ENCODE results near the gene SLC9A9.

Gene SLC9A9

GRCh38 chr3:143502081-143502480 lies 346.2 kb downstream of the SLC9A9 start:
- no peak for DNase-seq (ENCODE audit: low read depth)
- no peak overlapping the region for H3K4me3 ChIP-seq (ENCODE audit: control insufficient read depth, low read depth, low read length)
- no peak for TF ChIP-seq CTCF (conservative IDR thresholded peaks at IDR 0.05; ENCODE audit: control insufficient read depth, insufficient read depth, low read depth, low read length)

GRCh38 chr3:143497382-143497781 lies 350.9 kb downstream of the SLC9A9 start:
- TF ChIP-seq CTCF (conservative IDR thresholded peaks at IDR 0.05; ENCODE audit: control insufficient read depth, insufficient read depth, low read depth, low read length) = no peak
- H3K4me3 ChIP-seq (ENCODE audit: control insufficient read depth, low read depth, low read length) = no peak overlapping the region
- DNase-seq (ENCODE audit: low read depth) = no peak

GRCh38 chr3:143496191-143496590 lies 352.1 kb downstream of the SLC9A9 start:
- no peak for TF ChIP-seq CTCF (conservative IDR thresholded peaks at IDR 0.05; ENCODE audit: control insufficient read depth, insufficient read depth, low read depth, low read length)
- no peak for DNase-seq (ENCODE audit: low read depth)
- H3K4me3 ChIP-seq (ENCODE audit: control insufficient read depth, low read depth, low read length) = no peak overlapping the region

- TF ChIP-seq CTCF (conservative IDR thresholded peaks at IDR 0.05; ENCODE audit: control insufficient read depth, insufficient read depth, low read depth, low read length) = no peak
- H3K4me3 ChIP-seq (ENCODE audit: control insufficient read depth, low read depth, low read length) = no peak overlapping the region
- no peak for DNase-seq (ENCODE audit: low read depth)
These were observed 352.7 kb downstream of the SLC9A9 start for GRCh38 chr3:143495527-143495926.

GRCh38 chr3:143486611-143487010 lies 361.7 kb downstream of the SLC9A9 start:
- DNase-seq (ENCODE audit: low read depth) = no peak
- no peak for TF ChIP-seq CTCF (conservative IDR thresholded peaks at IDR 0.05; ENCODE audit: control insufficient read depth, insufficient read depth, low read depth, low read length)

GRCh38 chr3:143484846-143485512 lies 363.3 kb downstream of the SLC9A9 start:
- no peak for DNase-seq (ENCODE audit: low read depth)
- TF ChIP-seq CTCF (conservative IDR thresholded peaks at IDR 0.05; ENCODE audit: control insufficient read depth, insufficient read depth, low read depth, low read length) = no peak
- H3K4me3 ChIP-seq (ENCODE audit: control insufficient read depth, low read depth, low read length) = no peak overlapping the region

More at GRCh38 chr3:143486611-143487010, 361.7 kb downstream of the SLC9A9 start:
- no peak overlapping the region for H3K4me3 ChIP-seq (ENCODE audit: control insufficient read depth, low read depth, low read length)

GRCh38 chr3:143483214-143483613 lies 365.1 kb downstream of the SLC9A9 start:
- no peak for DNase-seq (ENCODE audit: low read depth)
- no peak for TF ChIP-seq CTCF (conservative IDR thresholded peaks at IDR 0.05; ENCODE audit: control insufficient read depth, insufficient read depth, low read depth, low read length)
- H3K4me3 ChIP-seq (ENCODE audit: control insufficient read depth, low read depth, low read length) = no peak overlapping the region
